Measurements from ENCODE around the gene CNPY1.

- TF ChIP-seq POLR2A (IDR thresholded peaks at IDR 0.05) (no peak), CTCF (IDR thresholded peaks at IDR 0.05) (no peak)
Observed at GRCh38 chr7:155488483-155489127, 57.8 kb downstream of the CNPY1 start.

Data from breast epithelium (tissue), 3 donors.